ENCODE data around the gene DNAJC15. TPM values are rescaled to one million over a fixed set of nuclear protein-coding genes. Genes with fewer than 3 reads are reported as not detected.
"Not testable (repeated sequence)": the region's sequence is repeated elsewhere in the genome, so short reads cannot be mapped to it uniquely, and the experiment has no call there.

The DNAJC15 gene
- total and polyA plus RNA-seq, 11 donors: 12.8 to 39.2 (median 25.9) TPM

GRCh38 chr13:43061496-43062280 is 38.3 kb downstream of the DNAJC15 start:
- no peak overlapping the region for H3K4me3 ChIP-seq
- 81 to 94% (median 92%) methylated on average over 5 of the region's 5 CpGs for WGBS, 4 donors
- H3K36me3 ChIP-seq: peaks cover 0 to 12% (median 2%) of the 10 kb centered on the region in 9 donors
- H3K27me3 ChIP-seq: no peaks in the 10 kb centered on the region
- H3K4me1 ChIP-seq: peaks cover 5 to 38% (median 25%) of the 10 kb centered on the region in 12 donors
- TF ChIP-seq CTCF (IDR thresholded peaks at IDR 0.05): no peak
- peaks cover 0 to 7% (median 0%) of the 10 kb centered on the region in 12 donors for H3K9me3 ChIP-seq
- intact Hi-C loops (cut with DNase I): no loop called here
- ATAC-seq (no peak), DNase-seq (no peak)
- no peak overlapping the region for H3K27ac ChIP-seq

GRCh38 chr13:43071824-43072223 is 48.4 kb downstream of the DNAJC15 start:
- Histone ChIP-seq H3K27me3 (no peaks in the 10 kb centered on the region), H3K4me3 (no peak overlapping the region), H3K36me3 (peaks cover 0 to 41% (median 15%) of the 10 kb centered on the region in 9 donors), H3K9me3 (no peaks in the 10 kb centered on the region), H3K4me1 (peaks cover 0 to 26% (median 5%) of the 10 kb centered on the region in 12 donors), H3K27ac (no peak overlapping the region)
- no peak for ATAC-seq
- 88 to 98% (median 94%) methylated on average over 1 of the region's 1 CpG for WGBS, 4 donors
- TF ChIP-seq CTCF (IDR thresholded peaks at IDR 0.05) (no peak), POLR2A (IDR thresholded peaks at IDR 0.05) (no peak)
- DNase-seq: no peak
- intact Hi-C loops (cut with DNase I): loop anchor here in 1 of 10 donors (10.0 kb wide), 1 partner anchor 87 kb away; no protein-coding TSS in a partner anchor

- H3K27me3 ChIP-seq: no peaks in the 10 kb centered on the region
- H3K27ac ChIP-seq: no peak overlapping the region
- no peak overlapping the region for H3K4me3 ChIP-seq
- H3K36me3 ChIP-seq: peaks cover 0 to 35% (median 12%) of the 10 kb centered on the region in 9 donors
- no peak for ATAC-seq
- peak in 3 of 5 donors; percentile 45 to 65 (median 63) for DNase-seq
- H3K4me1 ChIP-seq: peaks cover 0 to 31% (median 8%) of the 10 kb centered on the region in 12 donors
- TF ChIP-seq POLR2A (IDR thresholded peaks at IDR 0.05): no peak
- TF ChIP-seq CTCF (IDR thresholded peaks at IDR 0.05): no peak
- intact Hi-C loops (cut with DNase I): loop anchor here in 1 of 10 donors (10.0 kb wide), 1 partner anchor 88 kb away; no protein-coding TSS in a partner anchor
- WGBS, 4 donors: 88 to 90% (median 89%) methylated on average over 5 of the region's 5 CpGs
- no peaks in the 10 kb centered on the region for H3K9me3 ChIP-seq
Observed at GRCh38 chr13:43072394-43072793, 49.0 kb downstream of the DNAJC15 start.

- Histone ChIP-seq H3K4me1 (peaks cover 0 to 43% (median 18%) of the 10 kb centered on the region in 12 donors), H3K4me3 (no peak overlapping the region), H3K27me3 (no peaks in the 10 kb centered on the region), H3K27ac (no peak overlapping the region), H3K9me3 (peaks cover 0 to under 1% (median 0%) of the 10 kb centered on the region in 12 donors), H3K36me3 (peaks cover 0 to 18% (median 1%) of the 10 kb centered on the region in 9 donors)
- ATAC-seq (no peak), DNase-seq (no peak)
- WGBS, 4 donors: 66 to 71% (median 70%) methylated on average over 3 of the region's 3 CpGs
- TF ChIP-seq CTCF (IDR thresholded peaks at IDR 0.05) (no peak), POLR2A (IDR thresholded peaks at IDR 0.05) (no peak)
- intact Hi-C loops (cut with DNase I): loop anchor here in 2 of 10 donors (5.0 to 10.0 kb wide), 2 partner anchors 53 to 90 kb away; partner anchors contain the start of gene DNAJC15 (in 1 of the 2)
Observed at GRCh38 chr13:43074824-43075510, 51.6 kb downstream of the DNAJC15 start.

GRCh38 chr13:43075511-43075902 is 52.1 kb downstream of the DNAJC15 start:
- not testable (repeated sequence) for H3K27ac ChIP-seq, H3K9me3 ChIP-seq, DNase-seq, ATAC-seq, H3K27me3 ChIP-seq, H3K4me3 ChIP-seq
- H3K36me3 ChIP-seq: peaks cover 0 to 18% (median 3%) of the 10 kb centered on the region in 9 donors
- 89 to 96% (median 91%) methylated on average over 3 of the region's 3 CpGs for WGBS, 4 donors
- intact Hi-C loops (cut with DNase I): loop anchor here in 2 of 10 donors (5.0 to 10.0 kb wide), 2 partner anchors 53 to 91 kb away; partner anchors contain the start of gene DNAJC15 (in 1 of the 2)
- H3K4me1 ChIP-seq: peaks cover 0 to 43% (median 18%) of the 10 kb centered on the region in 12 donors

Data from heart left ventricle (tissue), 16 donors.